ENCODE data around the gene CNOT10.
A peak's percentile ranks its signal among the peaks of the same experiment; 100 is the strongest.
"Not testable (repeated sequence)": the region's sequence is repeated elsewhere in the genome, so short reads cannot be mapped to it uniquely, and the experiment has no call there.

CNOT10 gene

DNA sequence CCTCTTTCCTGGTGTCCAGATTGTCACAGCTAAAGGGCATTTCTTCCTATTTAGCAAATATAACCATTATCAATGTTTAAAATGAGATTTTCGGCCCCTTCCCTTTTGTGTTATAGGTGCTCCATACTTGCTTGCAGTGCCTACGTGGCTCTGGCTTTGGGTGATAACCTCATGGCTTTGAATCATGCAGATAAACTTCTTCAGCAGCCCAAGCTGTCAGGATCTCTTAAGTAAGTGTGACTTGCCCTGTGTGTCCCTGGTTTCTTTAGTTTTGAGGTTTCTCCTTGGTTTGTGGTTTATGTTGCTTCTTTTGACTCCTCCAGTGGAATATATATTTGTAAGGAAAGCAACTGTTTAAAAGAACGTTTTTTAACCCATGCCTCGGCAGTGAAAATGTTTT lies 74.4 kb downstream of the CNOT10 start:
- DNase-seq (ENCODE audit: low spot score): no peak

DNA sequence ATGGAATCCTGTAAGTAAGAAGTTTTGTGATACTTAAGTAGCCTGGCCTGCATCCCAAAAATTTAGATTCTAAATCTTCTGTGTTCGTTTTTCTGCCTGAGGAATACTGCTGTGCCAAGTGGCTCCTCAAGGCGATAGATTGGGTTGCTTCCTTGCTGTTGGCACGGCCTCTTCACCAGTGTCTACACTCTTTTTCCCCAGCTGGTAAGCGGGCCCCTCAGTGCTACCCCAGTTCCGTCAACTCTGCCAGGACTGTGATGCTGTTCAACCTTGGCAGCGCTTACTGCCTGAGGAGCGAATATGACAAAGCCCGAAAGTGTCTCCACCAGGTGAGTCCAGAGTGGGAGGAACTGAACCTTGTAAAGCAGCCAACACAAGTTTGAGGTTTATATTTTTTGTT lies 79.5 kb downstream of the CNOT10 start:
- DNase-seq (ENCODE audit: low spot score): no peak

DNA sequence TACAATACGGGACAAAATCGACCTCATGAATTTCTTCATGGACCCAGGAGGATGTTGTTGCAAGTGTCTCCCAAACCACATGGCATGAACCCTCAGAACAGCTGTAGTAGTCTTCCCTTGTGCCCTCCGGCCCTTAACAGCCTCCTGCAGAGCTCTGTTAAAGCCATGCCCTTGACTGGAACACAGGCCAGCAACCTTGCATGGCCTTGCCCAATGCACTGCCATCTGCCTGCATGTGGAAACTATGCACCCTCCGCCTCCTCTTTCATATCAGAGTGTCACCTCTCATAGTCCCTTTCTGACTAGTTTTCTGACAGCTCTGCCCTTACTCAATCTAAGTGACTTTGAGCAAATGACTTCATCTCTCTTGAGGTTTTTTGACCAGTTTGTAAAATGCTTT lies 93.4 kb downstream of the CNOT10 start:
- DNase-seq (ENCODE audit: low spot score): no peak

DNA sequence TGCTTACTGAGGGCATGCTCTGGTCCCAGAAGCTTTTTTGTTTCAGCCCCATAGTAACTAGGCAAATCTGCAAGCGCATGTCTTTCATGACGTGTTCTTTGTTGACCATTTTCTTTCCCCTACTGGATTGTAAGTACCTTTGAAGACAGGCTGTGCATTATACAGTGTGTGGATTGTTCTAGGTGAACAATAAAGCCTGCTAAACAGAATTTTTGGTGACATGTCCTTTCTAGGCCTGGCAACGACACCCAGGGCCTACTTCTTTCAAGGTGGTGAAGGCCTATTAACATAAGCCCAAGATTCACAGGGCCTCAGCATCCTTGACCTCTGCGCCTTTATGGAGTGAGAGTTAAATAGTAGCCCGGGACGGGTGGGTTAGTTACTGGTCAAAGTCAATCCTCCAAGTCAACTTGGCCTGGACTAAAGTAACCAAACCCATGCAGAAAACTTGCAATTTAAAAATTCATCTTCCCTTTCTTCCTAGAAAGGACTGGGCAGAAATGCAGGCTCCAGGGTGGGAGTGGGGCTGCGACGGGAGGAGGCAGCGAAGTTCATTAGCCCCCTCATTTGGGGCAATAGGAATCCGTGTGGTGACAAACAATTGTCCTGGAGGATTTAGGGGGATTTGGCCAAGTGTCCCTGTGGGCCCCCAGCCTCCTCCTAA lies 95.2 kb downstream of the CNOT10 start:
- DNase-seq (ENCODE audit: low spot score): no peak

DNA sequence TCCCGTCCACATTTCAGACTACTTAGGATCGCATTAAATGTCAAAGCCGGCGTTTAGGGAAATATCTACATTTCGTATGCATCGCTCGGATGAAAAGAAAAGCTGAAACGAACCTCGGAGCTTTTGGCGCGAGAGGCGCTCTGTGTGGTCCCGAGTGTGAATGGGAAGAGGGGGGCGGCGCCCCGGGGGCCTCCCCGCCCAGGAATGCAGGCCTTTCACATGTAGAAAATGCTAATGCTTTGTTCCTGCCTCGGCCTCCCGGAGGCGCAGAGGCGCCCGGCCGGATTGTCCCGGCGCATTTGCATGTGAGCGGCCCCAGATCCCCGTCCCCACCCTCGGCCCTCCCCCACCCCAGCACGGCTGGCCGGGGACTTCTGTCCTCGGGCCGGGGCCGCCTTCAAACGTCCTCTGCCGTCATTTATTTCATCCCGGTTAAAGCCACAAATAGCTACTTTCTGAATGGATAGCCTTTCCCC lies 95.8 kb downstream of the CNOT10 start:
- no peak for DNase-seq (ENCODE audit: low spot score)

DNA sequence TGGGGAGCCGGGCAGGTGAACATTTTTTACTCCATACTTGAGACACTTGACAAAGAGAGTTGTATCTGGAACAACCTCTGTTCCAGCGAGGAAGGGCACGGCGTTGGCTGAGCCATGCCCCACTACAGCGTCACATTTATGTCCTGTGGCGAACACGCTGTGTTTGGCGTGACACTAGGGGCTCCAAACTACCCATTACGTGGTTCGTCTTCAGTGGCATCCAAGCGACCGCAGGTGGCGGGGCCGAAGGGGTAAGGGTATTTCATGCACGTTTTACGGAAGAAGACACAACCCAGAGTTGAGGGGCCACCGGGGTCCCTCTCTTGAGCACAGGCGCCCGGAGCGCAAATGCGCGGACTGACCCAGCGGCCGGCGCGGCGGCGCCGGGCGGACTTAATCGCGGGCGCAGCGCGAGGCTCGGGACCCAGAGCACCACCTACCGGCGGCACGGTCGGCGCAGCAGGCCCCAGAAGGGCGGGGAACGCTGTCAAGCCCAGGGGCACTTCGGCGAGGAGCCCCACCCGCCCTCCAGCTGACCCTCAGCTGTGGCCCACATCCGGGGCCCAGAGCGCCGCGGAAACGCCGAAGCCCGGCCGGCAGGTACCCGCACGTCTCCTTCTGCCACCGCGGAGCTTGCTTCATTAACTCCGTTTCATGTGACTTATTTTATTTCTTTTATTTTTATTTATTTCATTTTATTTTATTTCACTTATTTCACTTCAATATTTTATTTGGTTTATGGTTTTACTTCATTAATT lies 96.4 kb downstream of the CNOT10 start:
- peak; percentile 64 for DNase-seq (ENCODE audit: low spot score)

DNA sequence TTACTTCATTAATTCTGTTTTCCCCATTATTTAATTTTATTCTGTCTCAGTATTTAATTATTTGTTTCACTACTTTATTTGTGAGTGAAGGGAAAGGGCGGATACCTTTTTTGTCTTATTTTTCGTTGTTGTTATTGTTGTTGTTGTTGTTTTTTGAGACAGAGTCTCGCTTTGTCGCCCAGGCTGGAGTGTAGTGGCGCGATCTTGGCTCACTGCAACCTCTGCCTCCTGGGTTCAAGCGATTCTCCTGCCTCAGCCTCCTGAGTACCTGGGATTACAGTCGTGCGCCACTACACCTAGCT lies 96.9 kb downstream of the CNOT10 start:
- not testable (repeated sequence) for DNase-seq (ENCODE audit: low spot score)

DNA sequence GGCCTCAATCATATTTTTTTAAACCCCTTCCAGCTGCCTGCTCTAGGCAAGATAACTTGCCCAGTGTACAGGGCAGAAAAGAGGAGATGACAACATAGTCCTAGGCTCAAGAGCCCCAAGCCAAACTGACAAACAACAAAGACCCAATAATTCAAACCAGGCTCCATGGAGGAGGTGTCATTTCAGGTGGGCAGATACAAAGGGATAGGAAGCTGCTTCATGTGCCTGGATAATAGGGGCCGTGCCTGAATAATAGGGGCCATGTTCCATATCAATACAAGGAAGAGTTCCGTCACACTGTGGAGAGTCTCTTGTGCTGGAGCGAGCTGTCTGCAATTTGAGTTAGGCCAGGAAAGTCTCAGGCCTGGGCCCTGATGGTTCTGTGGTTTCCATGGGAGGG lies 97.4 kb downstream of the CNOT10 start:
- DNase-seq (ENCODE audit: low spot score): no peak

DNA sequence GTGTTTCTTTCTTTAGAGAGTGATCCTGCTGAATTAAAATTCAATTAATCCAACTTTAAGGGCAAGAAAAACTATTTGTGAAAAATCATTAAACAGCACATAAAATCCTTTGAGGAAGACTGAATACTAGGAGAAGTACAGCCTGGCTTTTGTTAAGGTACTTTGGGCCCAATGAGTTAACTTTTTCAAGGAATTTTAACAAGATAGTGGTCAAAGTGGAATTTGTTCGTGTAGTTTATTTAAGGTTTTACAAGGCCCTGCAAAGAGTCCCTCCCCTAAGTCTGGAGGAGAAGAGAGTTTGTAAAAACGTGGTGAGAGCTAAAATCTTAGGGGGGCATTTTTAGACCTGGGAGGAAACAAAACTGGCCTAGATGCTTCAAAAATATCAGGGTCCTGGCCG lies 106.8 kb downstream of the CNOT10 start:
- DNase-seq (ENCODE audit: low spot score): no peak

DNA sequence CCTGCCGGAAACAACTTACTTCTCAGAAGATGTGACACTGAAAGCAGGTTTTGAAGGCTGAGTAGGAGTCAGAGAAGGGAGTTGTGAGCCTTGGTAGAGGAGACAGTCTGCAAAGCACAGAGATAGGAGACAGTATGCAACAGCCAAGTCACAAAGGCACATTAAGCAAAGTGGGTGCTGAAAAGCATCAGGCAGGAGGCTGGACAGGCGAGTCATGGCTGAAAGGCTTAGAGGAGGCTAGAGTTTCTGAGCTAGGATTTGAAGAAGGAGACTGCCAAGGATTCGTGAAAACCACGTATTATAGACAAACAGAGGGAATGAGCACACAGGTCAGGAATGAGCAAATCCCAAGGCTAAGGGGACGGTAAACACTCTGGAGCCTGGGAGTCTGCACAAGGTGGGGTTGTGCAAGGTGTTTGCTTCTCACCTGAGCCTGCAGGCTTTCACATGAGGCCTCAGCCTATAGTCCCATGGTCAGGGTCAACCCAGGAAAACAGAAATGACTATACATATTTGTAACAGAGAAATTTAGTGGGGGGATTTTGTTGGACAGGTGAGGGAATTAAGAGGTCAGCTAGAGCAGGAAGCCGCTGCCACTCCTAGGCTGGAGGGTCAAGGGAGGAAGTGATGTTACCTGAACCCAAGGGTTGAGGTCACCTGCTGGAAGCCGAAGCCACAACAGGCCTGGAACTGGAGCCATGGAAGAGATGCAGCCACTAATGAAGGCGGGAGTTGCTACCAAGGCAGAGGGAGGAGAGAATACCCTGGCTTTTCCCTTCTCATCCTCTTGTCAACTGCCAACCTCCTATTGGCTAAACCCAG lies 109.7 kb downstream of the CNOT10 start:
- no peak for DNase-seq (ENCODE audit: low spot score)

DNA sequence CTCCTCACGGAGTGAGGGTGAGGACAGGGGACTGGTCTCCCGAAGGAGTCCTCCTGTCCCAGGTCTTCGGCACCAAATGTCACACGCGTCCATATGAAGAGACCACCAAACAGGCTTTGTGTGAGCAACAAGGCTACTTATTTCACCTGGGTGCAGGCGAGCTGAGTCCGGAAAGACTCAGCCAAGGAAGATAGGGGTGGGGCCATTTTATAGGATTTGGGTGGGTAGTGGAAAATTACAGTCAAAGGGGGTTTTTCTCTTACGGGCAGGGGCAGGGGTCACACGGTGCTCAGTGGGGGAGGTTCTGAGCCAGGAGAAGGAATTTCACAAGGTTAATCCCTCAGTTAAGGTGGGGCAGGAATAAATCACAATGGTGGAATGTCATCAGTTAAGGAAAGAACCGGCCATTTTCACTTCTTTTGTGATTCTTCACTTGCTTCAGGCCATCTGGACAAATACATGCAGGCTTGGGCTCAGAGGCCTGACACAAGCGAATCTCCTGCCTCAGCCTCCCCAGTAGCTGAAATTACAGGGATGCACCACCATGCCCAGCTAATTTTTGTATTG lies 111.5 kb downstream of the CNOT10 start:
- not testable (repeated sequence) for DNase-seq (ENCODE audit: low spot score)

DNA sequence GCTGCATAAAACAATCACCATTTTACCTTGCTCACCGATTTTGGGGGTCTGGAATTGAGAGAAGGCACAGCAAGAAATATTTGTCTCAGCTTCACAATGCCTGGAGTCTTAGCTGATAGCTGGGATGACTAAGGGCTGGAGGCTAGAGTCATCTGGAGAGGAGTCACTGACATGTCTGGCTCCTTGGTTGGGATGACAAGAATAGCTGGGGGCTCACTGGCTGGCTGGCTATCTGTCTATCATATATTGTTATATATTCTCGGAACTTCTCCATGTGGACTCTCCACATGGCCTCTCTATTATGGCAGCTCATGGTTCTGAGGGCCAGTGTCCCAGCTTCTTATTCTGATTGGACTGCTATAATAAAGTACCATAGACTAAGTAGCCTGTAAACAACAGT lies 112.8 kb downstream of the CNOT10 start:
- no peak for DNase-seq (ENCODE audit: low spot score)

DNA sequence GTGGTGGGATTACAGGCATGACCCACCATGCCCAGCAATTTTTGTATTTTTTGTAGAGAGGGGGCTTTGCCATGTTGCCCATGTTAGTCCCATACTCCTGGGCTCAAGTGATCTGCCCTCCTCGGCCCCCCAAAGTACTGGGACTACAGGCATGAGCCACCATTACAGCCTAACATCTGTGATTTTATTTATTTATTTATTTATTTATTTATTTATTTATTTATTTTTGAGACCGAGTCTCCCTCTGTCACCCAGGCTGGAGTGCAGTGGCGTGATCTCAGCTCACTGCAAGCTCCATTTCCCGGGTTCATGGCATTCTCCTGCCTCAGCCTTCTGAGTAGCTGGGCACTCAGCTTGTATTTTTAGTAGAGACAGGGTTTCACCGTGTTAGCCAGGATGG lies 116.5 kb downstream of the CNOT10 start:
- not testable (repeated sequence) for DNase-seq (ENCODE audit: low spot score)

DNA sequence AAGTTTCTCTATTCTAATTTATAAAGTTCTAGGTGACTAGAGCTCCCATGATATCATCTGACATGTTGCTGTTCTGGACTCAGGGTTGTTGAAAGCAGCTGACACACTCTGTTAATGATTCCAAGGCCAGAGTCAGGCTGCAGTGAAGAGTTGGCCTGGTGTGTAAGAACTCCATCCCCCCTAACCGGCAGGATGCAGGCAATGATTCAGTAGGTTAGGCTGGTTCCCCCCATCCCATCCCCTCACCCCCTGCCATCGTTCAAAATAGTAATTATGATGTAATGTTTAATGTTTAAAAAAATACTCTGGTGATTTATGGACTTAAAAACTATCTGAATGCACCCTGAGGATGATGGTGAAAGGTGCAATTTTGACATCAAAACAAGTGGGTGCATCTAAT lies 128.2 kb downstream of the CNOT10 start:
- no peak for DNase-seq (ENCODE audit: low spot score)

DNA sequence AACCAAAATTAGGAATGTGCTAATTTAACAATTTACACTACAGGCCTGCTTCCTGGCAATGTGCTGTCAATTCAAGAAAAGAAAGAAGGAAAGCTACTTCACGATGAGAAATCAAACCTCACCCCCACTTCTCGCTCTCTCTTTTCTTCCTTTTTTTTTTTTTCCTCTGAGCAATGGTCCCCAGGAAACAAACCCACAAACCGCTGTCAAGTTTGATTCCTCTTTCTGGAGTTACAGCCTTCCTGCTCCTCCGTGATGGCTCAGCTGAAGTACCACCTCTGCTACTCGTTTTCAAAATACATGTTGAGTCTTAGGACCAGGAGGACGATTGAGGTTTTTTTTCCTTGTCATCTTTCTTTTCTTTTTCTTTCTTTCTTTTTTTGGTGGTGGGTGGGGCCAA lies 129.4 kb downstream of the CNOT10 start:
- no peak for DNase-seq (ENCODE audit: low spot score)

DNA sequence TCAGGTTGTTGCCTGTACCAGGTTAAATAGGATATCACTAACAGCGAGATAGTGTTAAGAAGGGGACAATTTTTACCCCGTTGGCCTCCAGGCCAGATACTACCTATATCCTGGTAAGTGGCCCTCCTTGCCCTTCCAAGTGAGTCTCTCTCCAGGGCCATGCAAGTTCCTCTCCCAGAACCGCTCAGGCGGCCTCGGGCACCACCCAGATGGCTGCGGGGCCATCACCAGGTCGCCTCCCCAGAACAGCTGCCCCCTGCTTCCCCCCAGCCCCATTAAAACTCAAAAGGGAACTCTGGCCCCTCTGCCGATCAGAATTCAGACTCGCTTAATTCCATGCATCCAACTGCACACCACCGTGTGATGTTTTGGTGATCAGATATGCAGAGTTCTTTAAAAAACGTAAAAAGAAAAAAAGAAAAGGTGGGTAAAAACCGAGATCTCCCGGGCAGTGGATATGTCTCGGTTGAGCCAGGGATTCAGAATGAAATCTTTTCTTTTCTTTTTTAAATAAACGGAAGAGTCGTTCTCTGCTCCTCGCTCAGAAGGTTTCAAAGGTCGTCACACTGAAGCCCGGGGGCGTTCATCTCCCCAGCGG lies 131.0 kb downstream of the CNOT10 start:
- DNase-seq (ENCODE audit: low spot score): no peak

DNA sequence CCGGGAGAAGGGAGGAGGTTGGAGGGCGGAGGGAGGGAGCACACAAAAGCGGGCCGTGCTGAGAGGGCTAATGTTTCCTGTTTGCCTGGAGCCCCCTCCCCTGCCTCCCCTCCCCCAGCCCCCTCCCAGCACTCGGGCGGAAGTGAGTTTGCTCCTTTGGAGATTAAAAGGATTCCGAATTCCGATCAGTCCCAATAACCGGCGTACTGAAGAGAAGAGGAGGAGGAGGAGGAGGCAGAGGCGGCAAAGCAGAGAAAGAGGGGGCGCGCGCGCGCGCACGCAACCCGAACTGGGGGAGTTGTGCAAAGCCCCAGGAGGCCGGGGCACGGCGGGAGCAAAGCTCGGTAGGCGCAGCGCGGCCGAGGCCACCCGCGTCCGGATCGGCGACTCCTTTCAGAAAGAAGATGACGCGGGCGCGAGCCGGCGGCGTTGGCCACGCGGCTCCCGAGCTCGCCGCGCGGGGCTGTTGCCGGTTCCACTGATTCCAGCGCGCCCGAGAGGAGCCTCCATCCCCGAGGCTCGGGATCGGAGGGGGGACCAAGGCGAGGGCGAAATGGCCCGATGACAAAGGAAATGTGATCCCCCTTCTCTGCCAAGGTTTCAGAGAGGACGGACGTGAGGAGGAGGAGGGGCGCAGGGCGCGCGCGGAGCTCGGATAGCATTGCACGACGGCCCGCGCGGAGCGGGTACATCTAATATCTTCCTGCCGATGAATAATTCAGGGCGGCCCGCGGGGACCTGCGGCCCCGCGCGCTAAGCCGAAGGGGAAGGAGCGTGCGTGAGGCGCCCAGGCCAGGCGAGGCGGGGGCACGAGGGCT lies 131.7 kb downstream of the CNOT10 start:
- no peak for DNase-seq (ENCODE audit: low spot score)

DNA sequence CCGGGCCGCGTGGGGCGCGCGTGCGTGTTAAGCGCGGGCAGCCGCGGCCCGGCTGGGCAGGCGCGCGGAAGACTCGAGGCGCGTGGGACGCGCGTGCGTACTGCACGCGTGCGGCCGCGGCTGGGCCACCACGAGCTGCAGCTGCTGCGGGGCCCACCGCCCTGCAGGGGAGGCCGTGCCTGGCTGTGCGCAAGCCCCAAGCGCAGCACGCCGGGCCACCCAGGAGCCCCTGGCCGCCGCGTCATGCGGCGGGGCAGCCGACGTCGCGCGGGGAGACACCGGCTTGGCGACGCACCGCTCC lies 132.2 kb downstream of the CNOT10 start:
- DNase-seq (ENCODE audit: low spot score): no peak

DNA sequence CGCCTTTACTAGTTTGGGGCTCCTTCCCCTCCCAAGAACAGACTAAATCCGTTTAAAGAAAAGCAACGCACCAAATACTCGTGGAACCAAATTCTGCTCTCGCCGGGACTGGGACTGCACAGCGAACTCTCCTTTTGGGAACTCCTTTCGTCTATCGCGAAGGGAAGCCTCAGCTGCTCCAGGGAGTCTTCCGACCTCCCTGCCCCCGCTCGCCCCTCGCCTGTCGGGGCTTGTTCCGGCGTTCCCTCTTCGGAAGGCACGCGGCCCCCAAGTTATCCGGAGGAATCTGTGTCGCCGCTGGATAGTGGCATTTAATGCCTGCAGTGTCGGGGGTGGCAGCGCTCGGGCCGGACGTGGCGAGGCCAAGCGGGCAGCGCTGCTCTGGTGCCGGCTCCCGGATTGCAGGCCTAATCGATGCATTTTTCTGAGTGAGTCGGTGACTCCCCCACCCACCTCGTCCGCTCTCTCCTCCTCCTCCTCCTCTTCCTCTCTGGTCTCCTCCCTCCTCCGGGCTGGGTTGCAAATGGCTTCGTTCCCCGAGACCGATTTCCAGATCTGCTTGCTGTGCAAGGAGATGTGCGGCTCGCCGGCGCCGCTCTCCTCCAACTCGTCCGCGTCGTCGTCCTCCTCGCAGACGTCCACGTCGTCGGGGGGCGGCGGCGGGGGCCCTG lies 132.7 kb downstream of the CNOT10 start, which contains the start of gene TRIM71:
Gene TRIM71 (plus strand): TSS at position 440 of the 671 bp plus-strand sequence. CDS start 84 bp downstream, at position 524.
- no peak for DNase-seq (ENCODE audit: low spot score)

DNA sequence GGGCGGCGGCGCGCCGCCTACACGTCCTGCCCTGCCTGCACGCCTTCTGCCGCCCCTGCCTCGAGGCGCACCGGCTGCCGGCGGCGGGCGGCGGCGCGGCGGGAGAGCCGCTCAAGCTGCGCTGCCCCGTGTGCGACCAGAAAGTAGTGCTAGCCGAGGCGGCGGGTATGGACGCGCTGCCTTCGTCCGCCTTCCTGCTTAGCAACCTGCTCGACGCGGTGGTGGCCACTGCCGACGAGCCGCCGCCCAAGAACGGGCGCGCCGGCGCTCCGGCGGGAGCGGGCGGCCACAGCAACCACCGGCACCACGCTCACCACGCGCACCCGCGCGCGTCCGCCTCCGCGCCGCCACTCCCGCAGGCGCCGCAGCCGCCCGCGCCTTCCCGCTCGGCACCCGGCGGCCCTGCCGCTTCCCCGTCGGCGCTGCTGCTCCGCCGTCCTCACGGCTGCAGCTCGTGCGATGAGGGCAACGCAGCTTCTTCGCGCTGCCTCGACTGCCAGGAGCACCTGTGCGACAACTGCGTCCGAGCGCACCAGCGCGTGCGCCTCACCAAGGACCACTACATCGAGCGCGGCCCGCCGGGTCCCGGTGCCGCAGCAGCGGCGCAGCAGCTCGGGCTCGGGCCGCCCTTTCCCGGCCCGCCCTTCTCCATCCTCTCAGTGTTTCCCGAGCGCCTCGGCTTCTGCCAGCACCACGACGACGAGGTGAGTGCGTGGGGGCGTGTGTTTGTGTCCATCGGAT lies 133.4 kb downstream of the CNOT10 start:
- no peak for DNase-seq (ENCODE audit: low spot score)
